Sigmoid colon (tissue), 7 donors: Measurements from ENCODE around the gene PITX1. TPM values are rescaled to one million over a fixed set of nuclear protein-coding genes. Genes with fewer than 3 reads are reported as not detected.

ENCODE experiments used
- DNase-seq: peaks from one replicate; pipeline ENCODE4 v3.0.0-alpha.2; 2019
- H3K27ac ChIP-seq, 4 donors: fragments of 200-600 bp; sonication (generic); one replicate each; pipeline ENCODE4 v1.5.1; 2016 to 2019; ENCODE audit warnings: mild to moderate bottlenecking in 1 of 4
- H3K27me3 ChIP-seq, 3 donors: fragments of 200-600 bp; sonication (generic); one replicate each; pipeline ENCODE4 v1.5.1; 2019; ENCODE audit warnings: mild to moderate bottlenecking in 1 of 3
- H3K36me3 ChIP-seq, 4 donors: fragments of 200-600 bp; sonication (generic); one replicate each; pipeline ENCODE4 v1.5.1; 2016 to 2019
- H3K4me1 ChIP-seq, 4 donors: fragments of 200-600 bp; sonication (generic); one replicate each; pipeline ENCODE4 v1.5.1; 2017 to 2019
- H3K4me3 ChIP-seq, 4 donors: fragments of 200-600 bp; sonication (generic); one replicate each; pipeline ENCODE4 v1.5.1; 2017 to 2019; ENCODE audit warnings: mild to moderate bottlenecking in 2 of 4, moderate library complexity in 1 of 4
- H3K9me3 ChIP-seq, 4 donors: fragments of 200-600 bp in 3 of 4; sonication (generic) in 3 of 4; one replicate each; pipeline versions ENCODE4 v1.5.1 to v1.6.1; 2013 to 2019
- CTCF ChIP-seq, 4 experiments: fragments of 450-650 bp in 3 of 4; fragments of 200-600 bp in 1 of 4; IDR thresholded peaks; one replicate each; pipeline ENCODE4 v1.5.1; 2016 to 2019; ENCODE audit warnings: antibody characterized with exemption in 4 of 4, mild to moderate bottlenecking in 3 of 4, moderate library complexity in 2 of 4
- EP300 ChIP-seq, 4 donors: sonication (generic); formaldehyde crosslinking; IDR thresholded peaks; one replicate each; pipeline ENCODE4 v1.6.1; 2017; ENCODE audit warnings: antibody characterized with exemption in 4 of 4
- POLR2A ChIP-seq, 2 donors: fragments of 450-650 bp; IDR thresholded peaks; one replicate each; pipeline ENCODE4 v1.6.1; 2016; ENCODE audit warnings: antibody characterized with exemption in 2 of 2, mild to moderate bottlenecking in 2 of 2, moderate library complexity in 2 of 2
- POLR2AphosphoS5 ChIP-seq, 4 donors: sonication (generic); formaldehyde crosslinking; IDR thresholded peaks; one replicate each; pipeline ENCODE4 v1.6.1; 2017; ENCODE audit warnings: antibody characterized with exemption in 4 of 4
- WGBS, 2 donors: extraction: QIAGEN DNeasy Blood & Tissue Kit; methylation state at CpG; one replicate each; pipeline ENCODE4 v1.1.7; 2013; 5-methylcytosine and 5-hydroxymethylcytosine counted together
- intact Hi-C: fragments of 100-400 bp; cut with DNase I; formaldehyde crosslinking; loops from one replicate; pipeline ENCODE4 v1.15.1; 2023
- polyA plus RNA-seq, 3 donors: library from polyadenylated mRNA; stranded (reverse); fragments of 200-250 nt; gene quantifications; one replicate each; pipeline ENCODE4 v1.2.3, GENCODE V29; 2013
- total RNA-seq, 4 donors: library from RNA; depleted of rRNA; stranded (reverse); fragments of >200 nt; gene quantifications; one replicate each; pipeline ENCODE4 v1.1.0, GENCODE V29; 2016
- donor health status: healthy with polysubstance abuse.
- donor health status: Bipolar disorder and iron deficiency.
- donor health status: healthy.

The PITX1 gene
- total and polyA plus RNA-seq, 7 donors: 1.6 to 7.2 (median 5.8) TPM

GRCh38 chr5:134997015-134997414 lies 37.0 kb downstream of the PITX1 start:
- H3K27ac ChIP-seq: no peak overlapping the region
- no peaks in the 10 kb centered on the region for H3K36me3 ChIP-seq
- no peak overlapping the region for H3K4me3 ChIP-seq
- 81 to 84% methylated on average over 11 of the region's 11 CpGs for WGBS, 2 donors
- DNase-seq: no peak
- H3K4me1 ChIP-seq: peaks cover 0 to 10% (median 4%) of the 10 kb centered on the region in 4 donors
- H3K27me3 ChIP-seq: no peaks in the 10 kb centered on the region
- intact Hi-C loops: no loop called here
- no peaks in the 10 kb centered on the region for H3K9me3 ChIP-seq
- TF ChIP-seq CTCF (IDR thresholded peaks at IDR 0.05): no peak
- TF ChIP-seq POLR2AphosphoS5 (IDR thresholded peaks at IDR 0.05): no peak
- TF ChIP-seq EP300 (IDR thresholded peaks at IDR 0.05): no peak
- TF ChIP-seq POLR2A (IDR thresholded peaks at IDR 0.05): no peak

GRCh38 chr5:134995850-134996402 lies 38.1 kb downstream of the PITX1 start:
- Histone ChIP-seq H3K27ac (no peak overlapping the region), H3K36me3 (no peaks in the 10 kb centered on the region), H3K9me3 (no peaks in the 10 kb centered on the region), H3K4me1 (peaks cover 0 to 10% (median 4%) of the 10 kb centered on the region in 4 donors), H3K4me3 (no peak overlapping the region), H3K27me3 (no peaks in the 10 kb centered on the region)
- no peak for TF ChIP-seq POLR2AphosphoS5 (IDR thresholded peaks at IDR 0.05)
- no peak for TF ChIP-seq CTCF (IDR thresholded peaks at IDR 0.05)
- no peak for TF ChIP-seq EP300 (IDR thresholded peaks at IDR 0.05)
- TF ChIP-seq POLR2A (IDR thresholded peaks at IDR 0.05): no peak
- WGBS, 2 donors: 93 to 96% methylated on average over 8 of the region's 8 CpGs
- DNase-seq: no peak
- intact Hi-C loops: no loop called here

GRCh38 chr5:134994560-134995156 lies 39.4 kb downstream of the PITX1 start:
- H3K4me3 ChIP-seq: no peak overlapping the region
- TF ChIP-seq CTCF (IDR thresholded peaks at IDR 0.05): no peak
- TF ChIP-seq POLR2A (IDR thresholded peaks at IDR 0.05): no peak
- no peak for TF ChIP-seq POLR2AphosphoS5 (IDR thresholded peaks at IDR 0.05)
- TF ChIP-seq EP300 (IDR thresholded peaks at IDR 0.05): no peak
- H3K27me3 ChIP-seq: no peaks in the 10 kb centered on the region
- no peaks in the 10 kb centered on the region for H3K9me3 ChIP-seq
- no peaks in the 10 kb centered on the region for H3K36me3 ChIP-seq
- intact Hi-C loops: no loop called here
- DNase-seq: no peak
- no peak overlapping the region for H3K27ac ChIP-seq
- peaks cover 0 to 10% (median 4%) of the 10 kb centered on the region in 4 donors for H3K4me1 ChIP-seq
- 54 to 82% methylated on average over 2 of the region's 2 CpGs for WGBS, 2 donors

- Histone ChIP-seq H3K4me3 (no peak overlapping the region), H3K9me3 (no peaks in the 10 kb centered on the region), H3K27me3 (no peaks in the 10 kb centered on the region), H3K4me1 (peaks cover 0 to 10% (median 4%) of the 10 kb centered on the region in 4 donors), H3K36me3 (no peaks in the 10 kb centered on the region), H3K27ac (no peak overlapping the region)
- DNase-seq: no peak
- TF ChIP-seq CTCF (IDR thresholded peaks at IDR 0.05) (no peak), POLR2AphosphoS5 (IDR thresholded peaks at IDR 0.05) (no peak), EP300 (IDR thresholded peaks at IDR 0.05) (no peak), POLR2A (IDR thresholded peaks at IDR 0.05) (no peak)
- 96% methylated on average over 2 of the region's 2 CpGs for WGBS, 2 donors
- intact Hi-C loops: no loop called here
Measured at GRCh38 chr5:134993161-134993560, 40.9 kb downstream of the PITX1 start.
